8988T (cell line): ENCODE measurements around the gene HSPG2.
"Not testable (repeated sequence)": the region's sequence is repeated elsewhere in the genome, so short reads cannot be mapped to it uniquely, and the experiment has no call there.

ENCODE experiments used
- DNase-seq: peaks from one replicate; pipeline ENCODE4 v3.0.0; 2011

Gene HSPG2

GRCh38 chr1:21823206-21823979, 113.7 kb downstream of the HSPG2 start:
- peak; percentile 3 for DNase-seq

GRCh38 chr1:21822349-21822748, 114.8 kb downstream of the HSPG2 start:
- peak; percentile 80 for DNase-seq

GRCh38 chr1:21821385-21822019, 115.6 kb downstream of the HSPG2 start:
- DNase-seq: peak; percentile 24

- DNase-seq: peak; percentile 3
Observed at GRCh38 chr1:21820597-21821232, 116.4 kb downstream of the HSPG2 start.

GRCh38 chr1:21818656-21819055, 118.5 kb downstream of the HSPG2 start:
- DNase-seq: peak; percentile 86

GRCh38 chr1:21816602-21817302, 120.4 kb downstream of the HSPG2 start:
- DNase-seq: peak; percentile 51

- peak; percentile 2 for DNase-seq
Observed at GRCh38 chr1:21815724-21816321, 121.3 kb downstream of the HSPG2 start.

- DNase-seq: peak; percentile 6
Observed at GRCh38 chr1:21814981-21815582, 122.0 kb downstream of the HSPG2 start.

GRCh38 chr1:21814241-21814918, 122.7 kb downstream of the HSPG2 start:
- DNase-seq: peak; percentile 21

GRCh38 chr1:21813542-21813941, 123.6 kb downstream of the HSPG2 start:
- DNase-seq: no peak

GRCh38 chr1:21811875-21812305, 125.2 kb downstream of the HSPG2 start, which contains the start of gene LDLRAD2:
TSS of gene LDLRAD2 (plus strand) at chr1:21812265. CDS start at chr1:21812452, 187 bp downstream.
- peak; percentile 20 for DNase-seq

- no peak for DNase-seq
Observed at GRCh38 chr1:21804536-21804935, 132.6 kb downstream of the HSPG2 start.

GRCh38 chr1:21801100-21801499, 136.0 kb downstream of the HSPG2 start:
- no peak for DNase-seq

- DNase-seq: no peak
Observed at GRCh38 chr1:21799730-21800129, 137.4 kb downstream of the HSPG2 start.

GRCh38 chr1:21795075-21795474, 142.0 kb downstream of the HSPG2 start:
- DNase-seq: no peak

GRCh38 chr1:21794656-21795055, 142.5 kb downstream of the HSPG2 start:
- DNase-seq: no peak

- DNase-seq: no peak
Observed at GRCh38 chr1:21793104-21793503, 144.0 kb downstream of the HSPG2 start.

GRCh38 chr1:21786640-21787039, 150.5 kb downstream of the HSPG2 start:
- no peak for DNase-seq

- not testable (repeated sequence) for DNase-seq
Observed at GRCh38 chr1:21785764-21786163, 151.3 kb downstream of the HSPG2 start.

GRCh38 chr1:21783679-21784603, 153.2 kb downstream of the HSPG2 start:
- DNase-seq: no peak
